GM12878 (cell line): ENCODE results near the gene HOXD9. TPM values are rescaled to one million over a fixed set of nuclear protein-coding genes. Genes with fewer than 3 reads are reported as not detected.

ENCODE experiments used
- ATAC-seq: fragments of 200-7000 bp; cut with Tn5 transposase; 3 replicates; pipeline ENCODE4 v1.9.1; 2020; ENCODE audit warnings: mild to moderate bottlenecking, moderate library complexity
- BruUV-seq: library from RNA; stranded (reverse); fragments of 400-500 nt; replicated peaks from 2 replicates; lab custom pipeline; 2021; lab: Mats Ljungman, UMichigan
- CTCF ChIA-PET: fragments of 300-600 bp; sonication (Branson Sonifier 250); formaldehyde crosslinking; extraction: SDS; loops from one replicate; lab custom pipeline; 2021; ENCODE audit warnings: inconsistent platforms; lab: Yijun Ruan, JAX
- POLR2A ChIA-PET: fragments of 350-600 bp; formaldehyde crosslinking; extraction: SDS; loops from one replicate; lab custom pipeline; 2021; ENCODE audit warnings: inconsistent platforms; lab: Charles Lee
- RAD21 ChIA-PET: fragments of 300-600 bp; sonication (Branson Sonifier 250); formaldehyde crosslinking; loops from one replicate; lab custom pipeline; 2023; ENCODE audit warnings: antibody characterized with exemption; ENCODE audit not compliant: unreplicated experiment; lab: Charles Lee
- SMC1A ChIA-PET: fragments of 300-600 bp; sonication (Branson Sonifier 250); formaldehyde crosslinking; loops from one replicate; lab custom pipeline; 2023; ENCODE audit not compliant: unreplicated experiment, uncharacterized antibody; lab: Charles Lee
- DNase-seq: peaks from one replicate; pipeline ENCODE4 v3.0.0-alpha.2; 2011; ENCODE audit warnings: low read depth, low spot score
- FAIRE-seq: peaks from 3 replicates; lab custom pipeline; 2011; peaks lifted over from hg19 to GRCh38; lab: Jason Lieb, UNC
- H2AFZ ChIP-seq: 2 replicates; pipeline ENCODE4 v1.6.0; 2011; ENCODE audit warnings: low read depth, low read length, control low read depth; ENCODE audit not compliant: control insufficient read depth
- H3K27ac ChIP-seq: 2 replicates; pipeline ENCODE4 v1.5.1; 2011; ENCODE audit warnings: control low read depth; ENCODE audit not compliant: control insufficient read depth, insufficient read depth
- H3K27me3 ChIP-seq, 2 experiments: replicated peaks in 1 of 2; 2 replicates each; pipeline versions ENCODE4 v1.6.0 to v1.6.1; 2011; ENCODE audit warnings: low read length in 1 of 2; ENCODE audit not compliant: control insufficient read depth in 2 of 2, insufficient read depth in 2 of 2
- H3K36me3 ChIP-seq, 2 experiments: 2 replicates each; pipeline ENCODE4 v1.5.1; 2011; ENCODE audit warnings: low read length in 1 of 2; ENCODE audit not compliant: control insufficient read depth in 2 of 2, insufficient read depth in 2 of 2
- H3K4me1 ChIP-seq: 2 replicates; pipeline ENCODE4 v1.6.1; 2011; ENCODE audit warnings: mild to moderate bottlenecking, low read length, moderate library complexity, mixed read lengths; ENCODE audit not compliant: control insufficient read depth, insufficient read depth
- H3K4me2 ChIP-seq: 2 replicates; pipeline ENCODE4 v1.6.0; 2011; ENCODE audit warnings: control low read depth; ENCODE audit not compliant: control insufficient read depth, insufficient read depth
- H3K4me3 ChIP-seq: fragments of 200-600 bp; sonication (generic); 2 replicates; pipeline ENCODE4 v1.5.1; 2016
- H3K79me2 ChIP-seq: 2 replicates; pipeline ENCODE4 v1.6.0; 2011; ENCODE audit warnings: low read length; ENCODE audit not compliant: control insufficient read depth, insufficient read depth
- H3K9ac ChIP-seq: 2 replicates; pipeline ENCODE4 v1.8.0; 2011; ENCODE audit warnings: low read length, control low read depth, mixed read lengths; ENCODE audit not compliant: control insufficient read depth, insufficient read depth
- H3K9me3 ChIP-seq: replicated peaks from 3 replicates; pipeline ENCODE4 v1.5.1; 2011; ENCODE audit warnings: mild to moderate bottlenecking, low read length; ENCODE audit not compliant: control insufficient read depth, insufficient read depth
- H4K20me1 ChIP-seq: 2 replicates; pipeline ENCODE4 v1.6.0; 2011; ENCODE audit not compliant: control insufficient read depth, insufficient read depth
- BHLHE40 ChIP-seq, 2 experiments: fragments of 450-650 bp in 1 of 2; IDR thresholded peaks; 2 replicates each; pipeline ENCODE4 v1.6.1; 2011 to 2017; ENCODE audit warnings: low read depth in 2 of 2, borderline replicate concordance in 1 of 2, improper control_type of control experiment in 1 of 2, low read length in 1 of 2, mild to moderate bottlenecking in 1 of 2
- E2F8 ChIP-seq: fragments of 450-650 bp; IDR thresholded peaks from 2 replicates; pipeline ENCODE4 v1.6.1; 2018; ENCODE audit warnings: mild to moderate bottlenecking, low read depth, moderate library complexity; ENCODE audit not compliant: partially characterized antibody
- GABPA ChIP-seq: IDR thresholded peaks from 2 replicates; pipeline ENCODE4 v1.6.1; 2014; ENCODE audit warnings: antibody characterized with exemption, low read depth, mild to moderate bottlenecking, inconsistent platforms
- HDAC6 ChIP-seq: fragments of 200-600 bp; sonication (generic); IDR thresholded peaks from one replicate; pipeline ENCODE4 v1.8.0; 2017; ENCODE audit warnings: antibody characterized with exemption; ENCODE audit not compliant: unreplicated experiment
- MLLT1 ChIP-seq: fragments of 450-650 bp; IDR thresholded peaks from 2 replicates; pipeline ENCODE4 v1.6.1; 2016; ENCODE audit warnings: mild to moderate bottlenecking
- NFYB ChIP-seq: IDR thresholded peaks from 2 replicates; pipeline ENCODE4 v1.6.1; 2011; ENCODE audit warnings: low read depth, mild to moderate bottlenecking, low read length, improper control_type of control experiment, moderate library complexity; ENCODE audit not compliant: insufficient read depth
- NR2F1 ChIP-seq: fragments of 450-650 bp; conservative IDR thresholded peaks from 2 replicates; pipeline ENCODE4 v1.6.1; 2017; ENCODE audit warnings: mild to moderate bottlenecking
- PKNOX1 ChIP-seq: fragments of 450-650 bp; IDR thresholded peaks from 2 replicates; pipeline ENCODE4 v1.6.1; 2016; ENCODE audit warnings: mild to moderate bottlenecking
- POLR2A ChIP-seq: IDR thresholded peaks from 2 replicates; pipeline ENCODE4 v1.6.1; 2011; ENCODE audit warnings: low read depth, mild to moderate bottlenecking, low read length
- SMAD1 ChIP-seq: fragments of 450-650 bp; IDR thresholded peaks from 2 replicates; pipeline ENCODE4 v1.6.1; 2018; ENCODE audit warnings: mild to moderate bottlenecking, low read depth; ENCODE audit not compliant: partially characterized antibody
- SMC3 ChIP-seq: IDR thresholded peaks from 2 replicates; pipeline ENCODE4 v1.6.1; 2011; ENCODE audit warnings: low read length, improper control_type of control experiment, borderline replicate concordance
- SUPT20H ChIP-seq: IDR thresholded peaks from 2 replicates; pipeline ENCODE4 v1.6.1; 2011; ENCODE audit warnings: low read depth, mild to moderate bottlenecking, low read length, moderate library complexity, borderline replicate concordance; ENCODE audit not compliant: control insufficient read depth
- TARDBP ChIP-seq: IDR thresholded peaks from 2 replicates; pipeline ENCODE4 v1.6.1; 2016; ENCODE audit warnings: borderline replicate concordance
- TCF3 ChIP-seq: IDR thresholded peaks from 2 replicates; pipeline ENCODE4 v1.6.1; 2012; ENCODE audit warnings: low read depth, mild to moderate bottlenecking, low read length, borderline replicate concordance; ENCODE audit not compliant: insufficient read depth
- USF2 ChIP-seq: IDR thresholded peaks from 2 replicates; pipeline ENCODE4 v1.6.1; 2011; ENCODE audit warnings: low read depth, low read length, improper control_type of control experiment, borderline replicate concordance
- ZNF217 ChIP-seq: fragments of 450-650 bp; IDR thresholded peaks from 2 replicates; pipeline ENCODE4 v1.6.1; 2017; ENCODE audit warnings: antibody characterized with exemption, mild to moderate bottlenecking
- ZNF274 ChIP-seq: IDR thresholded peaks from one replicate; pipeline ENCODE4 v1.8.0; 2011; ENCODE audit not compliant: insufficient read length, insufficient read depth
- WGBS: methylation state at CpG from one replicate; pipeline ENCODE4 v1.1.6; 2016; ENCODE audit warnings: low lambda C conversion rate; ENCODE audit not compliant: insufficient replicate concordance, insufficient coverage; ENCODE audit errors: missing lambda C conversion rate; 5-methylcytosine and 5-hydroxymethylcytosine counted together
- in situ Hi-C: fragments of 300-500 bp; cut with MboI; formaldehyde crosslinking; loops from 9 replicates; pipeline ENCODE4 v1.14.3; 2018; ENCODE audit warnings: mixed read lengths
- intact Hi-C: fragments of 100-400 bp; cut with micrococcal nuclease; formaldehyde crosslinking; loops from one replicate; pipeline ENCODE4 v1.14.2; 2022; ENCODE audit not compliant: unreplicated experiment
- polyA plus RNA-seq, 11 experiments: library from polyadenylated mRNA; depleted of rRNA in 4 of 11; unstranded in 6 of 11; stranded (reverse) in 5 of 11; fragments of >200 nt; fragmentation: Nextera tagmentation in 4 of 11; fragmentation: Illumina TruSeq in 1 of 11; extraction: Ambion mirVana in 4 of 11; extraction: Trizol in 1 of 11; gene quantifications; 1 replicate in 1 of 11; 2 replicates in 10 of 11; pipeline versions ENCODE4 v1.2.1 to v1.2.3, GENCODE V29; 2011 to 2016; ENCODE audit warnings: inconsistent platforms in 2 of 11, missing spikeins in 2 of 11, low read depth in 1 of 11
- total RNA-seq, 4 experiments: library from RNA; depleted of rRNA in 3 of 4; stranded (reverse); fragments of >200 nt in 3 of 4; fragmentation: Illumina TruSeq in 1 of 4; extraction: Trizol in 1 of 4; gene quantifications; 2 replicates each; pipeline versions ENCODE4 v1.2.1 to v1.2.3, GENCODE V29; 2013 to 2021

Gene HOXD9
- total and polyA plus RNA-seq, 10 of the 15 experiments (the other 5 are each of a cell fraction or from before 2014, with no cell fraction given), result not detected

- Histone ChIP-seq H3K27me3 (peaks cover 11 to 33% of the 10 kb centered on the region in 2 experiments), H3K27ac (no peak overlapping the region), H3K36me3 (no peaks in the 10 kb centered on the region), H3K9me3 (peaks cover 1% of the 10 kb centered on the region; the same call in 2 of the 3 replicates), H3K4me2 (no peak overlapping the region), H2AFZ (no peak overlapping the region), H3K4me3 (no peak overlapping the region), H3K4me1 (no peaks in the 10 kb centered on the region), H4K20me1 (no peaks in the 10 kb centered on the region), H3K9ac (no peak overlapping the region), H3K79me2 (no peaks in the 10 kb centered on the region)
- no TSS peak for BruUV-seq
- in situ Hi-C loops (loop anchor here (10.0 kb wide), 1 partner anchor 700 kb away; no protein-coding TSS in a partner anchor), intact Hi-C loops (no loop called here)
- POLR2A ChIA-PET, result no interaction called here
- DNase-seq (no peak), ATAC-seq (no peak), FAIRE-seq (no peak)
- CTCF ChIA-PET, result interaction anchor here (2.1 kb wide), 1 partner anchor 528 kb away, joined by 7 read pairs; no protein-coding TSS in a partner anchor
- 31% methylated on average over 33 of the region's 34 CpGs for WGBS
- SMC1A ChIA-PET, result interaction anchor here (3.1 kb wide), 1 partner anchor 527 kb away, joined by 37 read pairs; no protein-coding TSS in a partner anchor
- RAD21 ChIA-PET, result no interaction called here
- TF ChIP-seq GABPA (no peak), USF2 (no peak), HDAC6 (no peak), SUPT20H (no peak), SMAD1 (no peak), PKNOX1 (no peak), BHLHE40 (IDR thresholded peaks at IDR 0.05; ENCODE audit: borderline replicate concordance in 1 of 2, low read depth in 2 of 2, low read length in 1 of 2) (no peak), ZNF274 (no peak), MLLT1 (no peak), POLR2A (no peak), TCF3 (no peak), TARDBP (no peak), ZNF217 (no peak), NFYB (no peak), E2F8 (no peak), SMC3 (no peak), NR2F1 (no peak)
Observed at GRCh38 chr2:176124110-176124946, 1.8 kb downstream of the HOXD9 start.
